GM18868 (cell line): ENCODE results near the gene EFCAB5.
"Not testable (repeated sequence)": the region's sequence is repeated elsewhere in the genome, so short reads cannot be mapped to it uniquely, and the experiment has no call there.

Source experiments
- ATAC-seq: cut with Tn5 transposase; IDR thresholded peaks from one replicate; pipeline ENCODE4 v1.9.1; 2021; ENCODE audit warnings: mild to moderate bottlenecking, moderate library complexity; ENCODE audit not compliant: unreplicated experiment

EFCAB5 gene

DNA sequence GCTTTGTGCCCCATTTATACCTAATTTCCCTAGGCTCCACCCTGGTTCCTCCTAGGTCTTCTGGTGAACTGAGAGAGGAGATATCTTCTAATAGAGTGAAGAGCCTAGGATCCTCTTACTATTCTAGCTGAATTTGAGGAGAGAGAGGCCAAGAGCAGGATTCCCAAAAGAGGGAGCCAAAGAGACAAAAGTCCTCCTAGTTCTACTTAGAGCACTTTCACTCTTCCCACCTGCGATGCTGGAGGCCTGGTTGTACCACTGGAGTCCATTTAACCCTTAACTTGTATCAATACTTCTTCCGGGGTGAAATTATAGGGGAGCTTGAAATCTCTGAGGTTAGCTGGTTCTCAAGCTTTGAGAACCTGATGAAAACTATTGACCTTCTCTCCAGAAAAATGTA lies 8.1 kb upstream of the EFCAB5 start:
- ATAC-seq = no peak

DNA sequence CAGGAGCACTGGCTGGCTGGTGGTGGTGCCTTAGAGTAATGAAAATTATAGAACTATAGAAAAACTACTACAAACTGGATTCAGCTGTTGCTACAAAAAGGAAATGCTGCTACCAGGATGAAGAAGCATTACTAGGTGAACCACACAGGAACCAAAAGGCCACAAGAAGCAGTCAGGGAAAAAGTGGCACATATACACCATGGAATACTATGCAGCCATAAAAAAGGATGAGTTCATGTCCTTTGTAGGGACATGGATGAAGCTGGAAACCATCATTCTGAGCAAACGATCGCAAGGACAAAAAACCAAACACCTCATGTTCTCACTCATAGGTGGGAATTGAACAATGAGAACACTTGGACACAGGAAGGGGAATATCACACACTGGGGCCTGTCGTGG lies 5.5 kb upstream of the EFCAB5 start:
- not testable (repeated sequence) for ATAC-seq

DNA sequence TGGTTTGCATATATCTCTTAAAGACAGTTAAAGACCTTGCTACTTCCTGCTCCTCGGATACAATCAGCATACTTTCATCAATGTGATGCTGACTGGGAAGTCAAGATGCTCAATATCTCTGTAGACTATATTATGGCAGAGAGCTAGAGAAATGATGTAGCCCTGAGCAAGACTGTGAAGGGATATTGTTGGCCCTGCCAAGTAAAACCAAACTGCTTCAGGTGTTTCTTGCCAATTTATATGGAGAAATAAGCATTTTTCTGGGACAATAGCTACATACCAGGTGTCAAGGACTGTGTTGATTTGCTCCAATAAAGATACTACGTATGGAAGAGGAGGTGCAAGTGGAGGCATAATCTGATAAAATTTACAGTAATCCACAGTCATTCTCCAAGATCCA lies 4.7 kb upstream of the EFCAB5 start:
- ATAC-seq = no peak

DNA sequence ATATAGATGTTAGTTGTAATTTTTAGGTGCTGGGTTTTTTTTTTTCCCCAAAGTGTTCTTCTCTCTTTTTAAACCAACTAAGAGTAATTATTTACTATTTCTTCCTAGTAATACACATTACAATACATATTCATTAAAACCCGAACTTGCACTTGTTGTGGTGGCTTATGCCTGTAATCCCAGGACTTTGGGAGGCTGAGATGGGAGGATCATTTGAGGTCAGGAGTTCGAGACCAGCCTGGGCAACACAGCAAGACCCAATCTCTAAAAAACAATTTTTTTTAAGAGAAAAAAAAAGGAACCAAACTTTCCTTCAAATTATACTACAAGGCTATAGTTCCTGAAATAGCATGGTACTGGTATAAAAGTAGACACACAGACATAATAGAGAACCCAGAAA lies 3.8 kb downstream of the EFCAB5 start:
- ATAC-seq = no peak

DNA sequence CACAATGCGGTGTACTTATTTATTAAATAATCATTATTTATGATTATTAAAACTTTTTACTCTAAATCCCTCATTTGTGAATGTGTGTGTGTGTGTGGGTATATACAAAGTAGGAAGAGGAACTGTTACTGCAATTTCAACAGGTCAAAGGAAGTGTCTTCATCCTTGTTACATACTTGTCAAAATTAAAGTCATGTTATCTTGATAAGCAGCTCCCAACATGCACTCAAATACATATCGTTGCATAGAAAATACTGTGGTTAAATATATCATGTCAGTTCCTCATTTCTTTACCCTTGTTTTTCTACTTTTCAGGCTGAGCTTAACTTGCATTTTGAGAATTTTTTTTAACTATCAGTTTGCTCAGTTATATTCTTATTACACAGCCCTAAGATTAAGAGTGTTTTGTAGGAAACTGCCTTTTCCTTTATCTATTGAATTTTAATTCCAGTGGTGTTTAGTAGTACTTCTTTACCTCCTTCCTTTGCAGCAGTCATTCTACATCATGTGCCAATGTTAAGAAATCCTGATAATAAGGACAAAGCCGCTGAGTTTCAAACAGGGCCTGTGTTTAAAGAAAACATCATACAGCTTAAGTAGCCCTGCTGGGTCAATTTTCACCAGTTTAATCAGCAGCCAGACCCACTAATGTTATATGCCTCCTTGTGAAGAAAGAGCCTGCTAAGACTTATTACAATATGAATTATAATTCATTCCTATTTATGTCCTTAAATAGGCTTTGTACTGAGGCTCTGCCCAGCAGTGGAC lies 7.2 kb downstream of the EFCAB5 start:
- ATAC-seq = no peak

DNA sequence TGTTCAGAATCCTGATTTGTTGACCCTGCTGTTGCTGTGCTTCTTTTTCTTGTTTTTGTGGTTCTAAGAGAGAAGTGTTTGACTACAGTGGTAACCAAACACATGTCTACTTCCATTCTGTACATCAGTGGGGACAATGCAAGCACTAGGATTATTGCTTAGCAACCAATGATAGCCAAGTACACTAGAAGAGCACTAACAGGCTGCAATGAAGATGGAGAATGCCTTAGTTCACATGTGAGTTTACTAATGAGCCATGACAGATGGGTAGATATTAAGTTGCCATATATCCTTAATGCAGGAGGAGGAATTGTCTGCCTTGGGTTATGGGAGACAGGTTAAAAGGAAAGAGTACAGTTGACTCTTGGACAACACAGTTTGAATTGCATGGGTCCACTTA lies 8.3 kb downstream of the EFCAB5 start:
- ATAC-seq = no peak

DNA sequence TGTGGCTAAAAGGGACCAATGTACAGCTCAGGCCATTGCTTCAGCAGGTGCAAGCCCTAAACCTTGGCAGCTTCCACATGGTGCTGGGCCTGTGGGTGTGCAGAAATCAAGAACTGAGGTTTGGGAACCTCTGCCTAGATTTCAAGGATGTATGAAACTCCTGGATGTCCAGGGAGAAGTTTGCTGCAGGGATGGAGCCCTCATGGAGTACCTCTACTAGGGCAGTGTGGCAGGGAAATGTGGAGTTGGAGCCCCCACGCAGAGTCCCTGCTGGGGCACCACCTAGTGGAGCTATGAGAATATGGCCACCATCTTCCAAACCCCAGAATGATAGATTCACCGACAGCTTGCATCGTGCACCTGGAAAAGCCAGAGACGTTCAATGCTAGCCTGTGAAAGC lies 13.0 kb downstream of the EFCAB5 start:
- no peak for ATAC-seq

DNA sequence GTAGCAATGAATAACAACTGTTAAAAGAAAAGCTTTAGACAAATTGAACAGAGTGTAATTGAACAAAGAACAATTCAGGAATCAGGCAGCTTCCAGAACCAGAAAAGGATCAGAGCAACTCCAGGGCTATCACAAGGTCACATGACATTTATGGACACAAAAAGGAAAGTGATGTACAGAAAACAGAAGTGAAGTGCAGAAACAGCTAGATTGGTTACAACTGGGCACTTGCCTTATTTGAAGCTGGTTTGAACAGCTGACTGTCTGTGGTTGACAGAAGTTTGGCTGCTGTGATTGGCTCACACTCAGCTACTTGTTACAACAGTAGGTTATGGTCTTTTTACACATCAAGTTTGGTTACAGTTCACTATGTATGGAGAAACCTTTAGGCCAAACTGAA lies 14.8 kb downstream of the EFCAB5 start:
- ATAC-seq = no peak

DNA sequence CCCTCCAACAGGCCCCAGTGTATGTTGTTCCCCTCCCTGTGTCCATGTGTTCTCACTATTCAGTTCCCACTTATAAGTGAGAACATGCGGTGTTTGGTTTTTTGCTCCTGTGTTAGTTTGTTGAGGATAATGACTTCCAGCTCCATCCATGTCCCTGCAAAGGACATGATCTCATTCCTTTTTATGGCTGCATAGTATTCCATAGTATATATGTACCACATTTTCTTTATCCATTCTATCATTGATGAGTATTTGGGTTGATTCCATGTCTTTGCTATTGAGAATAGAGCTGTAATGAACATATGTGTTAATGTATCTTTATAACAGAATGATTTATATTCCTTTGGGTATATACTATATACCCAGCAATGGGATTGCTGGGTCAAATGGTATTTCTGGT lies 16.1 kb downstream of the EFCAB5 start:
- not testable (repeated sequence) for ATAC-seq

DNA sequence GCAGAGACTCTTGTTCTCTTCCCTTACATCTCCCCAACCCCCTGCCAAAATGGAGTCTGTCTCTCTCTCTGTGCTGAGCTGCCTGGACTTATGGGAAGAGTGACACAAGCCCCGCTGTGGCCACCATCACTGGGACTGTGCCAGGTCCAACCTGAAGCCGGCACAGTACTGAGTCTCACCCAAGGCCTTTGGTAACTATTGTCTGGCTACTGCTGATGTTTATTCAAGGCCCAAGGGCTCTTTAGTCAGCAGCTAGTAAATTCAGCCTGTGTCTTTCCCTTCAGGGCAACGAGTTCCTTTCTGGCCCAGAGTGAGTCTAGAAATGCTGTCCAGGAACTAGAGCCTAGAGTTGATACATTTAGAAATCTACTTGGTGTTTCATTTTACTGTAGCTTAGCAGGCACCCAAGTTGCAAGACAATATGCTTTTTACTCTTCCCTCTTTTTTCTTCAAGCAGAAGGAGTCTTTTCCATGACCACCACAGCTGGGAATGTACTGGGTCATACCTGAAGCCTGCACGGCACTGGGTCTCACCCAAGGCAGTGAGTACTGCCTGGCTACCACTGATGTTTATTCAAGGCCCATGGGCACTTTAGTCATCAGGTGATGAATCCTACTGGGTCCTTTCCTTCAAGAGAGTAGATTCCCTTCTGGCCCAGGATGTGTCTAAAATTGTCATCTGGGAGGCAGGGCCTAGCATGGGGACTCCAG lies 17.7 kb downstream of the EFCAB5 start:
- no peak for ATAC-seq

DNA sequence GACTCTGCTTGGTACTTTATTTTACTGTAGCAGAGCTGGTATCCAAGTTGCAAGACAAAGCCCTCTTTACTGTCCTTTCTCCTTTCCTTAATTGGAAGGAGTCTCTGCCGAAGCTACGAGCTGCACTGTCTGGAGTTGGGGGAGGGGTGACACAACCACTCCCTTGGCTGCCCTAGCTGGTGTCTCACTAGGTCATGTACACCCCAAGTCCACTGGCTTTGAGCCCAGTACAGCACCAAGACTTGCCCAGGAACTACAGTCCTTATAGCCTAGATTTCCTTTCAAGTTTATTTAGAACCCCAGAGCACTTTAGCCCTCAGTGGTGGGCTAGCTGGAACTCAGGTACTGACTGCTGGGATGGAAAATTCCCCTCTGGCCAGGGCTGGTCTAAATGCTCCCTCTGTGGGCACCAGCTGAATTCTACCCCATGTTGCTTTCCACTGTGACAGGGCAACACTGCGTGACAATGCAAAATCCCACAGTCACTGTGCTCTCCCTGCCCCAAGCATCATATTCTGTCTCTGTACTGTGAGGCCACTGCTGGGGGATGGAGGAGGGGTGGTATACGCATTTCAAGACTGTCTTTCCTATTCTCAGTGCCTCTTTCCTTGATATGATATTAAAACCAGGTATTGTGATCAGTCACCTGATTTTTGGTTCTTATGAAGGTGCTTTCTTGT lies 18.4 kb downstream of the EFCAB5 start:
- no peak for ATAC-seq

DNA sequence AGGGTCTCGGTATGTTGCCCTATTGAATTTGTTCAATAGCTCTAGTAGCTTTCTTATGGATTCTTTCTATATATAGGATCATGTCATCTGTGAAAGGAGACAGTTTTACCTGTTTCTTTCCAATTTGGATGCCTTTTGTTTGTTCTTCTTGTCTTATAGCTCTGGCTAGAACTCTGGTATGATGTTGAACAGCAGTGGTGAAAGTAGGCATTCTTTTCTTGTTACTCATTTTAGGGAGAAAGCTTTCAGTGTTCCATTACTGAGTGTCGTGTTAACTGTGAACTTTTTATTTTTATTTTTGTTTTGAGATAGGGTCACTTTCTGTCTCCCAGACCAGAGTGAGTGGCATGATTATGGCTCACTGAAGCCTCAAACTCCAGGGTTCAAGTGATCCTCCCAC lies 21.2 kb downstream of the EFCAB5 start:
- no peak for ATAC-seq

DNA sequence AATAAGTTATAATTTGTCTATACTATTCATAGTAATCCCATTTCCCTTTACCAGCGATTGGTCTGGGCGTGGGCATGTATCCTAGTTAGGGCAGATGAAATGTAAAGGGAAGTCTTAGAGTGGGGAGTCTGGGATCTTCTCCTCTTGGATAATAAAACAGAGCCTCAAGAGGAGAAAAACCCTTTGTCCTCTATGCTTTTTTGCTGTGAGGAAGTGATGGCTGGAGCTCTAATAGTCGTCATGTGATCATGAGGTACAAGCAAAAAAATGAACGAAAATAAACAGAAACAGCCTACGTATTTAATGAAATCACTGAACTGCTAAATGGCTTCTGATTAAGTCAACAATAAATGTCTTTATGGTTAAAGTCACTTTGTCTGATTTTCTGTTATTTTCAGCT lies 26.8 kb downstream of the EFCAB5 start:
- ATAC-seq = no peak

DNA sequence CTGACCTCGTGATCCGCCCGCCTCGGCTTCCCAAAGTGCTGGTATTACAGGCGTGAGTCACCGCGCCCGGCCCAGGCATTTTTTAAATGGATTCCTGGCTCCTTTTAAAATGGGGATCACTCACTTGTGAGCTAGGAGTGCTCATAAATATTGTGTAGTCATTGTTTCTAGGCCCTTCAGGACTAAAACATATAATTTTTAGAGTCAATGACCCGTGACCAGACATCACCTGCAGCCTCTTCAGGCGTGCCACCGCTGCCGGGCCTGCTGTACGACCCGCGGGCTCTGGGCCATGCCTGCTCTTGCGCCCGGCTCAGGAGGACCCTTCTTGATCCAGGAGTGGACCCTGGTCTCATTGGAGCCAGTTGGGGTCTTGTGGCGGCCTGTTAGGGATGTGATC lies 30.8 kb downstream of the EFCAB5 start:
- ATAC-seq = no peak

DNA sequence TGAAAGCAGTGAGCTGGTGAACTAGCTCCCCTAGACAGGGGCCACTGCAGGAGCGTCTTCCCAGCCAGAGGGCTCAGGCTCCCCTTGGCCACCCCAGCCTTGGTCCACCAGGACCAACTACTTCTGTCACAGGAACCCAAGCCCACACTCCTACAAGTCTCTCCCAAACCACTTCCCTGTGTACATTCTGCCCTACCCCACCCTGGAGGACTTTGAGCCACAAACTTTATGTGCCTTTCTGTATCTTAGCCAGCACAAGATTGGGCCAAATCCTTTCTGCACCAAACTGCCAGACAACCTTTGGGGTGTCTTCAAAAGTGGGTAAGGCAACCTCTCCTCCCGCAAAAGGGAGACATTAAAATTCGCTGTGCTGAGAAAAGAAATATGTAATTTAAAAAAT lies 31.6 kb downstream of the EFCAB5 start:
- ATAC-seq = no peak

DNA sequence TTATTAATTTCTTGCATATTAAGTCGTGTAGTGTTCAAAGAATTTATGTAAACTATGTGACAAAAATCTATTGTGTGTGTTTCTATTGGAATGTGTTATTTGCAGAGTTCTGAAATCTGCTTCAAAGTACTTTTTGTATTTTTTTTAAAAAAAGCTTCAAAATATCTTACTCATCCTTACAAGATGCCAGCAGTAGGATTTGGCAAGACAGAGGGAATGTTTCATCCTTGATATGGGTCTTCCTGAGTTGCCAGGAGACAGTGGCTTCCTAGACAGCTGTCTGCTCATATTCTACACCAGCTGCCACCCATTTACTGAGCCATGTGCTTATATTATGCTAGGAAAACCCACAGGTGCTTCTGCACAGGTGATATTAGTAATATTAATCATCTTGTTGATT lies 36.4 kb downstream of the EFCAB5 start:
- no peak for ATAC-seq

DNA sequence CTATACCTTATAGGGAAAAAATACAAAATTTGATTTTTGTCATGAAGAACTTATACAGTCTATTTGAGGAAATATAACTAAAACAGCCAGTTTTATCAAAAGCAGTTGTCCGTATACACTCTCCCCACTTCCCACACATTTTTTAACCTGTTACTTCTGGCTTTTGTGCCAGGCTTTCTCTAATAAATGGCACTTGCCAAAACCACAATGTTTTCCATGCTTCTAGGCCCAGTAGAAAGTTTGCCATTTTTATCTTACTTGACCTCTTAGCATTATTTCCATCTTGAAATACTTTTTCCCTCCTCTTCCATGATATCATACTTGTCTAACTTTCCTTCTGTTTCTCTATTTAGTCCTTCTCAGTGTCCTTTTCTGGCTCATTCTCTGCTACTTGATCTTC lies 38.8 kb downstream of the EFCAB5 start:
- no peak for ATAC-seq

DNA sequence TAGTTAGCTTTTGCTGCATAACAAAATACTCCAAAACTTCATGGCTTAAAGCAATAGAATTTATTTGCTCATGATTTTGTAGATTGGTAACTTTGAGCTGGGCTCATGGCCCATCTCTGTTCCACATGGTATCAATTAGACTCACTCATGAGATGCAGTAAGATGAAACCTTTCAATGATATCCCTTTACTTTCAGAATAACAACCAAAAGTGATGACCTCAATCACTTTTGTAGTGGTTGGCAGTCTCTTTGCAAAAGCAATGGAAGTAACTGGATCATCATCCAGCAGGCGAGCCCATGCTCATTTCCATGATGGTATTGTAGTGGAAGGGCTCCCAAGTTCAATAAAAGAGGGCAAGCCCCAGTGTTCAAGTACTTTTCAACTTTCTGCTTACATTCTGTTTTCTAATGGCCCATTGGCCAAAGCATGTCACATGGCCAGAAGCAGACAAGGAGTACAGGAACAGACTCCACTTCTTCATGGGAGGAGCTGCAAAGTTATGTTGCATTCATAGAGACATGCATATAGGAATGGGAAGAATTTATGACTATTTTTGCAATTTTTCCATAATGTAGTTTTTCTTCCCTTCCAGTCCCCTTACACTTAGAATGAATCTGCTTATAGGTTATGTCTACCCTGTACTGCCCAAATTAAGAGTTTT lies 41.7 kb downstream of the EFCAB5 start:
- ATAC-seq = no peak

DNA sequence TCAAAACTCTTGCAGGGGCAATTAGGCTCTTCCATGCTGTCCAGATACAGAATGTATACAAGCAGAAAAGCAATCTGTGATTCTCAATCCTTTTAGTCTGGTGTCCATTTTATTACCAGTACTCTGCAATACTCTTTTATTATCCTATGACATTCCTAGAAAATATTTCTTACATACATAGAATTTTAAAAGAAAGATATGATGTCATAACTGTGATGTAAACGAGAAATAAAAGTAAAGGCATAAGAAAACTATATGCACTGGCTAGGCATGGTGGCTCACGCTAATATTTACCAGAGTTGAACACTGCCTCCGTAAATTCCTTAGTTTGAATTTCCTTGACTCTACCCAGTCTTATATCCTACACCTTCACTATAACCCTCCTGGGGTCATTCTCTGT lies 55.0 kb downstream of the EFCAB5 start:
- ATAC-seq = no peak

DNA sequence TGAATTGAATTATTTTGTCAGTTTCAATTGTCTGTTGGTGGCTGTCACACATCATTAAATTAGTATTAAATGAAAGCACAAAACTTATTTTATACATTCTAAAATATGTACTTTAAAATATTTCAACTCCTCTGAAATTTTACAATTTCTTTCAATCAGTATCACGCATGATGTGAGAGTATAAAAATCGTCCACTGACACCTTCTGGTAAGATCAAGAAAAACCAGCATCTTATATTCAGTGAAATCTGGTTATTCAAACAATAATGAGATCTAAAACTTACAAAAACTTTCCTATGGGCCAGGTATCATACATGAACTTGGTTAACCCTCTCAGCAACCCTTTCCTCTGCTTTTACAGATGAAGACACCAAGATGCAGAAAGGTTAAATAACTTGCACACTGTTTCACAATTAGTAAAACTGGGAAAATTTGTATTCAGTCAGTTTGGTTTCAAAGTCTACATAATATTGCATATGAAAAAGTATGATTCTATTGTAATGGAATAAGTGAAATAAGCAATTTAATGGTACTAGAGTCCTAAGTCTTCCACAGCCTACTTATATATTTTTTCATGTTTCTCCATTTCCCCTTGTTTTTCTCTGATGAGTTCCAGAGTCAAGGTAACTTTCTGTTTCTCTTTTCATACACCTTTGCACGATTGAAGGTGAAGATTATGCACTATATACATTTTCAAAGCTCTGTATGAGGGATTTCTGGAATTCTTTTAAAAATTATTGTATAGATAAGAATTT lies 58.7 kb downstream of the EFCAB5 start:
- ATAC-seq = no peak

DNA sequence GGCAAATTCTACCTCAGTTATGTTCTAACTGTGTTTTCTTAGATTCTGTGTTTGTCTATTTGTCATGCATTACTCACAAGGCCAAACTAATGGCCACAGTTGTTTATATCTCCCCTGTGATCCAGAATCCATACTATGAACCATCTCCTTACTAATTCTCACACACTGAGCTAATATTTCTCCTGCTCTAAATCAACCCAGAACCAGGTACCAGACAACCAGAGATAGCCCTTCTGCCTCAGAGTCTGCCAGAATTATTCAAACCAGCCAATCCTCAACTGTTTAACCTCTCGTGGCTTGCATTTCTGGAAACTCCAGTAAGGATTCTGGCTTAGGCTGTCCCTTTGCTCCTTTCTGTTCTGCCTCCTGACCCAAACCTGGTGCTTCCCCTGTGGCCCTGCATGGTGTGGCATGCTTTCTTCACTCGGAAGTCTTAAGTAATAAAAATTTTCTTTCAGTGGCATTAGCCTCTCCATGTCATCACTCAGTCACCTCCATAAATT lies 59.4 kb downstream of the EFCAB5 start:
- no peak for ATAC-seq
